IMR-90 (cell line): Measurements from ENCODE around the gene CUBN. TPM values are rescaled to one million over a fixed set of nuclear protein-coding genes. Genes with fewer than 3 reads are reported as not detected.

ENCODE experiments used
- ATAC-seq: fragments of 200-7000 bp; cut with Tn5 transposase; 2 replicates; pipeline ENCODE4 v1.9.1; 2020; ENCODE audit warnings: low read depth, mild to moderate bottlenecking, moderate library complexity
- BruUV-seq: library from RNA; stranded (reverse); fragments of 400-500 nt; replicated peaks from 2 replicates; lab custom pipeline; 2021; lab: Mats Ljungman, UMichigan
- CTCF ChIA-PET: fragments of 300-600 bp; formaldehyde crosslinking; extraction: SDS; loops from one replicate; lab custom pipeline; 2021; ENCODE audit warnings: antibody characterized with exemption; lab: Yijun Ruan, JAX
- POLR2A ChIA-PET: fragments of 300-600 bp; sonication (Branson Sonifier 250); formaldehyde crosslinking; loops from one replicate; lab custom pipeline; 2022; ENCODE audit warnings: antibody characterized with exemption; ENCODE audit not compliant: unreplicated experiment; lab: Charles Lee
- DNase-seq: peaks from one replicate; pipeline ENCODE4 v3.0.0; 2013
- H2AFZ ChIP-seq: replicated peaks from 2 replicates; pipeline ENCODE3; 2013; ENCODE audit warnings: low read length, mild to moderate bottlenecking; ENCODE audit not compliant: poor library complexity
- H2AK5ac ChIP-seq: 2 replicates; pipeline ENCODE4 v1.6.1; 2013; ENCODE audit warnings: low read depth, low read length, inconsistent platforms
- H2AK9ac ChIP-seq: replicated peaks from 2 replicates; pipeline ENCODE3; 2013; ENCODE audit warnings: mild to moderate bottlenecking, low read depth, low read length, moderate library complexity; ENCODE audit not compliant: poor library complexity
- H2BK120ac ChIP-seq: 2 replicates; pipeline ENCODE4 v1.6.1; 2013; ENCODE audit warnings: low read depth, low read length, inconsistent platforms
- H2BK15ac ChIP-seq: 3 replicates; pipeline ENCODE4 v1.6.1; 2013; ENCODE audit warnings: low read depth, low read length, inconsistent platforms
- H2BK20ac ChIP-seq: 2 replicates; pipeline ENCODE4 v1.6.1; 2013; ENCODE audit warnings: low read depth, mild to moderate bottlenecking, inconsistent platforms, low read length, moderate library complexity
- H2BK5ac ChIP-seq: 2 replicates; pipeline ENCODE4 v1.6.1; 2013; ENCODE audit warnings: mild to moderate bottlenecking, low read depth, low read length, inconsistent platforms; ENCODE audit not compliant: poor library complexity, severe bottlenecking
- H3K14ac ChIP-seq: replicated peaks from 2 replicates; pipeline ENCODE4 v1.6.1; 2013; ENCODE audit warnings: low read depth, low read length, inconsistent platforms
- H3K18ac ChIP-seq: 2 replicates; pipeline ENCODE4 v1.6.1; 2013; ENCODE audit warnings: low read depth, low read length, control low read depth
- H3K23ac ChIP-seq: 2 replicates; pipeline ENCODE4 v1.6.1; 2013; ENCODE audit warnings: low read depth, low read length, inconsistent platforms
- H3K27ac ChIP-seq: 2 replicates; pipeline ENCODE4 v1.5.1; 2013; ENCODE audit warnings: mild to moderate bottlenecking, control low read depth, low read length; ENCODE audit not compliant: insufficient read depth
- H3K27me3 ChIP-seq: 2 replicates; pipeline ENCODE4 v1.6.1; 2013; ENCODE audit warnings: low read length; ENCODE audit not compliant: control insufficient read depth, insufficient read depth
- H3K36me3 ChIP-seq: 2 replicates; pipeline ENCODE4 v1.6.1; 2013; ENCODE audit warnings: low read length, mixed read lengths; ENCODE audit not compliant: control insufficient read depth, insufficient read depth
- H3K4ac ChIP-seq: 2 replicates; pipeline ENCODE4 v1.6.1; 2013; ENCODE audit warnings: low read depth, low read length, inconsistent platforms
- H3K4me1 ChIP-seq: 2 replicates; pipeline ENCODE4 v1.6.1; 2013; ENCODE audit warnings: low read length, mixed read lengths; ENCODE audit not compliant: control insufficient read depth, insufficient read depth
- H3K4me2 ChIP-seq: 2 replicates; pipeline ENCODE4 v1.6.1; 2013; ENCODE audit warnings: low read depth, mild to moderate bottlenecking, control low read depth, low read length, moderate library complexity
- H3K4me3 ChIP-seq: 2 replicates; pipeline ENCODE4 v1.5.1; 2013; ENCODE audit warnings: low read depth, mild to moderate bottlenecking, control low read depth, low read length, moderate library complexity; ENCODE audit not compliant: insufficient read depth
- H3K56ac ChIP-seq: 2 replicates; pipeline ENCODE4 v1.6.1; 2013; ENCODE audit warnings: low read length, inconsistent platforms; ENCODE audit not compliant: insufficient read depth; ENCODE audit errors: extremely low read depth
- H3K79me1 ChIP-seq, 2 experiments: 2 replicates each; pipeline ENCODE4 v1.6.1; 2013; ENCODE audit warnings: low read length in 2 of 2, inconsistent platforms in 1 of 2, low read depth in 1 of 2
- H3K9ac ChIP-seq: 2 replicates; pipeline ENCODE4 v1.6.1; 2013; ENCODE audit warnings: low read depth, low read length, control low read depth
- H3K9me1 ChIP-seq: 2 replicates; pipeline ENCODE4 v1.6.1; 2013; ENCODE audit warnings: low read length, inconsistent platforms; ENCODE audit not compliant: insufficient read depth
- H3K9me3 ChIP-seq: 2 replicates; pipeline ENCODE4 v1.6.1; 2013; ENCODE audit warnings: low read length; ENCODE audit not compliant: control insufficient read depth, insufficient read depth
- H4K20me1 ChIP-seq: 2 replicates; pipeline ENCODE4 v1.6.1; 2013; ENCODE audit warnings: low read length, inconsistent platforms; ENCODE audit not compliant: insufficient read depth
- H4K5ac ChIP-seq: 2 replicates; pipeline ENCODE4 v1.6.1; 2013; ENCODE audit warnings: mild to moderate bottlenecking, low read depth, low read length, control low read depth
- H4K8ac ChIP-seq, 2 experiments: 2 replicates each; pipeline ENCODE4 v1.6.1; 2013; ENCODE audit warnings: low read depth in 2 of 2, low read length in 2 of 2, control low read depth in 1 of 2, inconsistent platforms in 1 of 2
- H4K91ac ChIP-seq: 2 replicates; pipeline ENCODE4 v1.6.1; 2013; ENCODE audit warnings: low read depth, low read length, inconsistent platforms; ENCODE audit not compliant: insufficient read depth
- ELK1 ChIP-seq: fragments of 150-350 bp; IDR thresholded peaks from 2 replicates; pipeline ENCODE4 v1.6.1; 2016; ENCODE audit warnings: low read depth, mild to moderate bottlenecking, low read length, moderate library complexity, borderline replicate concordance
- MXI1 ChIP-seq: IDR thresholded peaks from 2 replicates; pipeline ENCODE4 v1.6.1; 2012; ENCODE audit warnings: low read depth, mild to moderate bottlenecking, low read length, moderate library complexity, borderline replicate concordance
- POLR2A ChIP-seq: IDR thresholded peaks from 2 replicates; pipeline ENCODE4 v1.6.1; 2012; ENCODE audit warnings: mild to moderate bottlenecking, low read depth, low read length
- RCOR1 ChIP-seq: IDR thresholded peaks from 2 replicates; pipeline ENCODE4 v1.6.1; 2012; ENCODE audit warnings: mild to moderate bottlenecking, low read length, improper control_type of control experiment; ENCODE audit not compliant: insufficient replicate concordance
- WGBS, 2 experiments: methylation state at CpG; one replicate each; pipeline versions ENCODE4 v1.1.5 to v1.1.7; 2013; ENCODE audit warnings: missing lambda C conversion rate in 2 of 2; ENCODE audit not compliant: insufficient read length in 1 of 2; ENCODE audit errors: extremely low coverage in 2 of 2; 5-methylcytosine and 5-hydroxymethylcytosine counted together
- dilution Hi-C: fragments of 300-500 bp; cut with HindIII; formaldehyde crosslinking; loops from one replicate; pipeline ENCODE4 v1.14.3; 2018; ENCODE audit warnings: low sequenced_read_pairs; ENCODE audit not compliant: unreplicated experiment
- in situ Hi-C: fragments of 300-500 bp; cut with MboI; formaldehyde crosslinking; loops from 3 replicates; pipeline ENCODE4 v1.14.3; 2019; ENCODE audit warnings: low sequenced_read_pairs, inconsistent platforms, mixed read lengths
- intact Hi-C: fragments of 100-400 bp; cut with micrococcal nuclease; formaldehyde crosslinking; loops from 2 replicates; pipeline ENCODE4 v1.10.0; 2022
- polyA plus RNA-seq, 3 experiments: library from polyadenylated mRNA; depleted of rRNA; stranded (reverse); fragments of >200 nt; gene quantifications; 2 replicates each; pipeline ENCODE4 v1.2.3, GENCODE V29; 2012; ENCODE audit warnings: low replicate concordance in 1 of 3
- total RNA-seq: library from RNA; depleted of rRNA; stranded (reverse); fragments of >200 nt; gene quantifications from 2 replicates; pipeline ENCODE4 v1.2.3, GENCODE V29; 2012

Gene CUBN
- total and polyA plus RNA-seq, 2 of the 4 experiments (the other 2 are of a cell fraction): 0.19 to 0.54 TPM

- ChIA-PET CTCF (no interaction called here), POLR2A (no interaction called here)
- DNase-seq: no peak
Observed at GRCh38 chr10:17046989-17047388, 82.6 kb downstream of the CUBN start.

More at GRCh38 chr10:17046989-17047388, 82.6 kb downstream of the CUBN start:
- dilution Hi-C loops (no loop called here), intact Hi-C loops (no loop called here), in situ Hi-C loops (no loop called here)
- no peak overlapping the region for H3K14ac ChIP-seq
- H4K20me1 ChIP-seq: no peaks in the 10 kb centered on the region
- TF ChIP-seq MXI1 (no peak), POLR2A (no peak), ELK1 (no peak), RCOR1 (no peak)
- H2BK15ac ChIP-seq: no peak overlapping the region
- no peak overlapping the region for H2BK120ac ChIP-seq
- H3K56ac ChIP-seq: no peak overlapping the region
- H3K27me3 ChIP-seq: no peaks in the 10 kb centered on the region
- H3K4me1 ChIP-seq: no peaks in the 10 kb centered on the region
- no peak overlapping the region for H3K9ac ChIP-seq
- H2AK5ac ChIP-seq: no peak overlapping the region
- peaks cover 5% of the 10 kb centered on the region; the same call in 1 of the 2 replicates for H3K9me1 ChIP-seq
- H3K4me3 ChIP-seq: no peak overlapping the region
- no peak overlapping the region for H3K27ac ChIP-seq
- H3K9me3 ChIP-seq: peaks cover 2% of the 10 kb centered on the region; the same call in 1 of the 2 replicates
- no peaks in the 10 kb centered on the region for H3K79me1 ChIP-seq
- no peak overlapping the region for H2AFZ ChIP-seq
- no CpG with 5 or more reads among the region's 1 CpG for WGBS, 2 experiments
- H3K18ac ChIP-seq: no peak overlapping the region
- no peaks in the 10 kb centered on the region for H3K36me3 ChIP-seq
- H2BK20ac ChIP-seq: no peak overlapping the region
- H3K4ac ChIP-seq: no peak overlapping the region
- no peak overlapping the region for H4K8ac ChIP-seq
- no peak overlapping the region for H2AK9ac ChIP-seq
- H4K91ac ChIP-seq: no peak overlapping the region
- no TSS peak for BruUV-seq
- no peak for ATAC-seq
- no peak overlapping the region for H3K23ac ChIP-seq
- H4K5ac ChIP-seq: no peak overlapping the region
- no peak overlapping the region for H2BK5ac ChIP-seq
- H3K4me2 ChIP-seq: no peak overlapping the region
